Uterus (tissue), 4 donors: Measurements from ENCODE around the gene TINAG. TPM values are rescaled to one million over a fixed set of nuclear protein-coding genes. Genes with fewer than 3 reads are reported as not detected.

ENCODE experiments used
- DNase-seq, 2 donors: peaks; one replicate each; pipeline ENCODE4 v3.0.0-alpha.2; 2019 to 2020
- H3K27ac ChIP-seq, 2 donors: fragments of 200-600 bp; sonication (generic); 1 replicate in 1 of 2; 2 replicates in 1 of 2; pipeline ENCODE4 v1.5.1; 2016 to 2018
- H3K27me3 ChIP-seq, 2 donors: fragments of 200-600 bp; sonication (generic); one replicate each; pipeline ENCODE4 v1.5.1; 2018 to 2019; ENCODE audit warnings: control low read depth in 1 of 2
- H3K36me3 ChIP-seq, 2 donors: fragments of 200-600 bp; sonication (generic); one replicate each; pipeline ENCODE4 v1.5.1; 2019; ENCODE audit warnings: control low read depth in 1 of 2
- H3K4me1 ChIP-seq, 2 donors: fragments of 200-600 bp; sonication (generic); one replicate each; pipeline ENCODE4 v1.5.1; 2018 to 2019; ENCODE audit warnings: control low read depth in 1 of 2
- H3K4me3 ChIP-seq, 2 donors: fragments of 200-600 bp; sonication (generic); 1 replicate in 1 of 2; 2 replicates in 1 of 2; pipeline ENCODE4 v1.5.1; 2018 to 2019; ENCODE audit warnings: mild to moderate bottlenecking in 1 of 2
- H3K9me3 ChIP-seq, 2 donors: fragments of 200-600 bp; sonication (generic); one replicate each; pipeline ENCODE4 v1.5.1; 2019; ENCODE audit warnings: control low read depth in 1 of 2
- POLR2A ChIP-seq, 2 donors: fragments of 450-650 bp; IDR thresholded peaks; one replicate each; pipeline ENCODE4 v1.6.1; 2016; ENCODE audit warnings: antibody characterized with exemption in 2 of 2, mild to moderate bottlenecking in 1 of 2, moderate library complexity in 1 of 2
- intact Hi-C: fragments of 100-400 bp; cut with DNase I; formaldehyde crosslinking; loops from one replicate; pipeline ENCODE4 v1.15.1; 2023; ENCODE audit warnings: low total_unique reads
- total RNA-seq, 4 donors: library from RNA; depleted of rRNA in 3 of 4; stranded (reverse); fragments of >200 nt in 3 of 4; gene quantifications; one replicate each; pipeline versions ENCODE4 v1.1.0 to v1.2.4, GENCODE V29; 2014 to 2023
- TF ChIP-seq, protein P1 (sequence below), 4 experiments: fragments of 200-600 bp in 2 of 4; fragments of 450-650 bp in 2 of 4; sonication (generic) in 2 of 4; IDR thresholded peaks; one replicate each; pipeline ENCODE4 v1.5.1; 2016 to 2019; ENCODE audit warnings: antibody characterized with exemption in 4 of 4, mild to moderate bottlenecking in 2 of 4, moderate library complexity in 1 of 4
- donor health status: DM: yes; HTN: yes; CAD: no.

The TINAG gene
- total RNA-seq, 4 donors from 2014 or later = not detected

DNA sequence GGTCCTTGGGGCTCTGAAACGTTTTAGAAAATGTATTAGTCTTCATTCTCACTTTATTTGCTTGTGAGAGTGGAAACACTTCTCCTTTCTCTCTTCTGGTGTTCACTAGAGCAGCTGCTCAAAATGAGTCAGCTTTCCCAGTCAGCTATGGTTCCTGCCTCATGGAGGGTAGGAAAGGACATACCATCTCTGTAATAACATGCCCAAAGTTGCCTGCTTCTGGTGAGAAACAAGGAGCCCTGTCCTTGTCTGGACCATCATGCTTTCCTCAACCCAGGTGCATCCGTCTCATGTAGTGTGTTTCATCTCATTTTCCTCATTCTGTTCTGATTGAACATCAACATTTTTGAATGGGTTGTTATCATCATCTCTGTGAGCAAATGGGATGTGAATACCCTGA is 17.1 kb upstream of the TINAG start:
- no peaks in the 10 kb centered on the region for H3K27me3 ChIP-seq
- DNase-seq = no peak
- intact Hi-C loops = no loop called here
- no peak overlapping the region for H3K4me3 ChIP-seq
- TF ChIP-seq, protein P1, sequence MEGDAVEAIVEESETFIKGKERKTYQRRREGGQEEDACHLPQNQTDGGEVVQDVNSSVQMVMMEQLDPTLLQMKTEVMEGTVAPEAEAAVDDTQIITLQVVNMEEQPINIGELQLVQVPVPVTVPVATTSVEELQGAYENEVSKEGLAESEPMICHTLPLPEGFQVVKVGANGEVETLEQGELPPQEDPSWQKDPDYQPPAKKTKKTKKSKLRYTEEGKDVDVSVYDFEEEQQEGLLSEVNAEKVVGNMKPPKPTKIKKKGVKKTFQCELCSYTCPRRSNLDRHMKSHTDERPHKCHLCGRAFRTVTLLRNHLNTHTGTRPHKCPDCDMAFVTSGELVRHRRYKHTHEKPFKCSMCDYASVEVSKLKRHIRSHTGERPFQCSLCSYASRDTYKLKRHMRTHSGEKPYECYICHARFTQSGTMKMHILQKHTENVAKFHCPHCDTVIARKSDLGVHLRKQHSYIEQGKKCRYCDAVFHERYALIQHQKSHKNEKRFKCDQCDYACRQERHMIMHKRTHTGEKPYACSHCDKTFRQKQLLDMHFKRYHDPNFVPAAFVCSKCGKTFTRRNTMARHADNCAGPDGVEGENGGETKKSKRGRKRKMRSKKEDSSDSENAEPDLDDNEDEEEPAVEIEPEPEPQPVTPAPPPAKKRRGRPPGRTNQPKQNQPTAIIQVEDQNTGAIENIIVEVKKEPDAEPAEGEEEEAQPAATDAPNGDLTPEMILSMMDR (IDR thresholded peaks at IDR 0.05) = no peak
- TF ChIP-seq POLR2A (IDR thresholded peaks at IDR 0.05) = no peak
- no peak overlapping the region for H3K27ac ChIP-seq
- no peaks in the 10 kb centered on the region for H3K9me3 ChIP-seq
- no peaks in the 10 kb centered on the region for H3K4me1 ChIP-seq
- no peaks in the 10 kb centered on the region for H3K36me3 ChIP-seq

DNA sequence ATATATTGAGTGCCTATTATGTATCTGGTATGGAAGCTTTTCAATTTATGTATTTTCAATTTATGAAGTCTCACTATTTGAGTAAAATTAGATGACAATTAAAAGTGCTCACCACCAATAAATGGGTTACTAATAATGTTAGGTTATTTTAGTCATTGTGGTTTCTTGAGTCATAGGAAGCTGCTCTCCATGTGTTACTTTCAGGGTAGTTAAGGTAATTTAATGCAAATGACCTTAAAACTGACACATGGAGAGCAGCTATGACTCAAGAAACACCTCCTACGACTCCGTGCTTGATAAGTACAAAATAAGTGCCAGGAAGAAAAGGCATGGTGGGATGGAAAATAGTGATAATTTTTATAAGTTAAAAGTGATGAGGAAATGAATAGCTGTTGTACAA is 16.5 kb upstream of the TINAG start:
- Histone ChIP-seq H3K27me3 (no peaks in the 10 kb centered on the region), H3K36me3 (no peaks in the 10 kb centered on the region), H3K4me1 (no peaks in the 10 kb centered on the region), H3K4me3 (no peak overlapping the region), H3K27ac (no peak overlapping the region), H3K9me3 (no peaks in the 10 kb centered on the region)
- intact Hi-C loops = no loop called here
- TF ChIP-seq, protein P1 (IDR thresholded peaks at IDR 0.05) = no peak
- TF ChIP-seq POLR2A (IDR thresholded peaks at IDR 0.05) = no peak
- no peak for DNase-seq

DNA sequence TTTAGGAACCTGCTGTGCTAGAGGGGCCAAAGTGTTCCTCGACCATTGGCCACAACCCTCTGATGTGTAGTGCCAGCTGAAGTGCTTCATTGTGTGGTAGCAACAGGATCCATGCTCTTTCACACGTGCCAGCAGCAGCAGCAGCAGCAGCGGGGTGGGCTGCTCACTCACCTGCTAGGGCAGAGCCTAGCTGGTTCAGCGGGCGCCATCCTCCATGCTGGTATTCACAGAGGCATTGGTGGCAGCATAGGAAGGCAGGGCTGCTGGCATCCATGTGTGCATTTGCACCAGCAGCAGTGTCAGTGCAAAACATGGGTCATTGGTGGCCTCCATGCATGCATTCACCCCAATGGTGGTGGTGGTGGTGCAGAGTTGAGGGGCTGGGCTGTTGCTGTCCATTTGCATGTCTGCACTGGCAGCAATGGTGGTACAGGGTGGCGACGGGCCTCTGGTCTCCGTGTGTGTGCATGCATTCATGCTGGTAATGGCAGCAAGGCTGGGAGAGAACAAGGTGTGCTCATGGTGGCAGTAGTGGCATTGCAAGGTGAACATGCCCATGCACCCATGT is 13.2 kb upstream of the TINAG start:
- Histone ChIP-seq H3K4me3 (no peak overlapping the region), H3K27ac (no peak overlapping the region), H3K4me1 (no peaks in the 10 kb centered on the region), H3K36me3 (no peaks in the 10 kb centered on the region), H3K27me3 (no peaks in the 10 kb centered on the region), H3K9me3 (no peaks in the 10 kb centered on the region)
- intact Hi-C loops = no loop called here
- TF ChIP-seq, protein P1 (IDR thresholded peaks at IDR 0.05) = no peak
- TF ChIP-seq POLR2A (IDR thresholded peaks at IDR 0.05) = no peak
- no peak for DNase-seq

DNA sequence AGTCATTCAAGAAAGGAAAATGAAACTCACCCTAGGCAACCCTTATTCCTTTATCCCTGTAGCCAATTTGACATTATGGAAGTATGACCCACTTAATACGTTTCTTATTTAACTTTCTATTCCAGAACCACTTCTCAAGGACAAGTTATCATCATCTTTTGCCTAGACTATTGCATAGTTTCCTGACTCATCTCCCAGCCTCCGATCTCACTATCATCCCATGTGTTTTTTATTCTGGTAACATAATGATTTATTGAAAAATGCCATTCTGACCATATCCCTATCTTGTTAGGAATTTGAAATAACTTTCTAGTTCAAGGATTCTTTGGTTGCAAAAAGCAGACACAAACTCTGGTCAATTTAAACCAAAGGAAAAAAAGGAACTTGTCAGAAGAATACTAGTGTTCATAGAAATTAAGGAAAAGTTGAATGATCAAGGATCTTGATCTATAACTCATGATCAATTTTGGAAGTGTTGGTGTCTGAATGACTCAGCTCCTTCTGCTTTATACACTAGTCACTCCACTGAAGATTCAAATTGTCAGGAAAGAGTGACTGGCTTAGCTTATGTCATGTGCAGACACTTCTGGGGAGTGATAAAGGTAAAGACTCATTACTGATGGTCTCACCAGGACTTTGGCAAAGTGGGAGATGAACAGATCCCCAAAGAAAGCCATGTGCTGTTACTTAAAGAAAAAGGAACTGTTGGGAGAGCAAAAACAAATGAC is 8.5 kb upstream of the TINAG start:
- H3K9me3 ChIP-seq = no peaks in the 10 kb centered on the region
- no peaks in the 10 kb centered on the region for H3K36me3 ChIP-seq
- no peaks in the 10 kb centered on the region for H3K4me1 ChIP-seq
- no peak overlapping the region for H3K4me3 ChIP-seq
- DNase-seq = no peak
- H3K27ac ChIP-seq = no peak overlapping the region
- no peaks in the 10 kb centered on the region for H3K27me3 ChIP-seq
- intact Hi-C loops = no loop called here
- TF ChIP-seq, protein P1 (IDR thresholded peaks at IDR 0.05) = no peak
- TF ChIP-seq POLR2A (IDR thresholded peaks at IDR 0.05) = no peak

DNA sequence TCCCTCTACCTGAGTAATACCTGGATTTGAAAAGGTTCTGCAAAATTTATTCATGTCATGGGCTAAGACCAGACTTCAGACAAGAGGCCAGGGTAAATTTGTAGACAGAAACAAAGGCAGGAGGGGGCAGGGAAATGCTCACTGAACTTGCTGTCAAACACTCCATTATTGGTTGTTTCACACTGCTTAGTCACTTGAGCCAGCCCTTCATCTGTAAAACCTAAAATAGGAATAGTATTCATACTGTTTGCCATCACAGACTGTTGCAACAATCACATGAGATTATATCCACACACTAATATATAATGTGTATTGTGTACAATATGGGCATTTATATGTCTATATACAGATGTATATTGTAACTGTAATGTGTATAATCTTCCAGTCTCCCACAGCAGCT is 6.5 kb upstream of the TINAG start:
- no peak for DNase-seq
- Histone ChIP-seq H3K4me3 (no peak overlapping the region), H3K27ac (no peak overlapping the region), H3K27me3 (no peaks in the 10 kb centered on the region), H3K36me3 (no peaks in the 10 kb centered on the region), H3K9me3 (no peaks in the 10 kb centered on the region), H3K4me1 (no peaks in the 10 kb centered on the region)
- intact Hi-C loops = no loop called here
- TF ChIP-seq, protein P1 (IDR thresholded peaks at IDR 0.05) = no peak
- no peak for TF ChIP-seq POLR2A (IDR thresholded peaks at IDR 0.05)
